Cardiac muscle cell (in vitro differentiated cells and primary cell): ENCODE data around the gene INPP1. TPM values are rescaled to one million over a fixed set of nuclear protein-coding genes. Genes with fewer than 3 reads are reported as not detected.

Experiments used
- DNase-seq, 2 donors: peaks; one replicate each; pipeline versions ENCODE4 v3.0.0 to v3.0.0-alpha.2; 2010 to 2017; ENCODE audit warnings: low read depth in 1 of 2, low spot score in 1 of 2
- H3K27ac ChIP-seq: fragments of 200-600 bp; sonication (generic); 2 replicates; pipeline ENCODE4 v1.5.1; 2016
- H3K27me3 ChIP-seq: fragments of 200-600 bp; sonication (generic); 2 replicates; pipeline ENCODE4 v1.6.0; 2016; ENCODE audit warnings: control low read depth
- H3K36me3 ChIP-seq: fragments of 200-600 bp; sonication (generic); 2 replicates; pipeline ENCODE4 v1.5.1; 2016; ENCODE audit warnings: control low read depth
- H3K4me1 ChIP-seq: fragments of 200-600 bp; sonication (generic); 2 replicates; pipeline ENCODE4 v1.8.1; 2017; ENCODE audit warnings: low read depth, mild to moderate bottlenecking, mixed run types
- H3K4me3 ChIP-seq: fragments of 200-600 bp; sonication (generic); 2 replicates; pipeline ENCODE4 v1.5.1; 2016; ENCODE audit warnings: mild to moderate bottlenecking
- H3K9me3 ChIP-seq: fragments of 200-600 bp; sonication (generic); 2 replicates; pipeline ENCODE4 v1.5.1; 2017; ENCODE audit warnings: low read depth, mild to moderate bottlenecking, control low read depth
- CTCF ChIP-seq: IDR thresholded peaks from 2 replicates; pipeline ENCODE4 v1.5.1; 2012; ENCODE audit warnings: low read depth, mild to moderate bottlenecking, low read length
- polyA plus RNA-seq: library from polyadenylated mRNA; unstranded; fragments of >200 nt; fragmentation: Nextera tagmentation; extraction: Ambion mirVana; gene quantifications from 2 replicates; pipeline ENCODE4 v1.2.1, GENCODE V29; 2016
- total RNA-seq: library from RNA; depleted of rRNA; stranded (reverse); fragments of >200 nt; gene quantifications from 2 replicates; pipeline ENCODE4 v1.2.3, GENCODE V29; 2016

Gene INPP1
- total and polyA plus RNA-seq, 2 experiments from 2014 or later: 2.9 to 3.3 TPM

GRCh38 chr2:190318931-190319554, 24.3 kb upstream of the INPP1 start:
- no peak for TF ChIP-seq CTCF
- peak in 1 of 2 donors; percentile 27 for DNase-seq
- Histone ChIP-seq H3K27me3 (no peaks in the 10 kb centered on the region), H3K27ac (peak overlapping the region; percentile 70), H3K36me3 (no peaks in the 10 kb centered on the region), H3K4me3 (peak overlapping the region; percentile 61), H3K4me1 (peaks cover 4% of the 10 kb centered on the region), H3K9me3 (no peaks in the 10 kb centered on the region)

GRCh38 chr2:190319555-190320498, 23.6 kb upstream of the INPP1 start, which contains the start of gene HIBCH:
Gene HIBCH, minus strand, starts transcription at chr2:190319826. Its CDS starts 76 bp downstream, at chr2:190319750.
- Histone ChIP-seq H3K9me3 (no peaks in the 10 kb centered on the region), H3K27ac (peak within 1 kb of the TSS; percentile 70), H3K4me1 (peaks cover 4% of the 10 kb centered on the region), H3K27me3 (no peaks in the 10 kb centered on the region), H3K36me3 (no peaks in the 10 kb centered on the region), H3K4me3 (peak within 1 kb of the TSS; percentile 61)
- peak; percentile 89 for TF ChIP-seq CTCF
- peak; percentile 98 to 99 for DNase-seq

GRCh38 chr2:190320696-190321095, 22.7 kb upstream of the INPP1 start:
- no peaks in the 10 kb centered on the region for H3K9me3 ChIP-seq
- TF ChIP-seq CTCF: no peak
- peaks cover 4% of the 10 kb centered on the region for H3K4me1 ChIP-seq
- no peak for DNase-seq
- H3K27me3 ChIP-seq: no peaks in the 10 kb centered on the region
- no peak overlapping the region for H3K27ac ChIP-seq
- H3K4me3 ChIP-seq: no peak overlapping the region
- H3K36me3 ChIP-seq: no peaks in the 10 kb centered on the region

- Histone ChIP-seq H3K36me3 (no peaks in the 10 kb centered on the region), H3K4me3 (no peak overlapping the region), H3K27ac (no peak overlapping the region), H3K4me1 (peaks cover 3% of the 10 kb centered on the region), H3K9me3 (no peaks in the 10 kb centered on the region), H3K27me3 (no peaks in the 10 kb centered on the region)
- no peak for TF ChIP-seq CTCF
- DNase-seq: no peak
These were observed 20.0 kb upstream of the INPP1 start for GRCh38 chr2:190323406-190323805.

DNA sequence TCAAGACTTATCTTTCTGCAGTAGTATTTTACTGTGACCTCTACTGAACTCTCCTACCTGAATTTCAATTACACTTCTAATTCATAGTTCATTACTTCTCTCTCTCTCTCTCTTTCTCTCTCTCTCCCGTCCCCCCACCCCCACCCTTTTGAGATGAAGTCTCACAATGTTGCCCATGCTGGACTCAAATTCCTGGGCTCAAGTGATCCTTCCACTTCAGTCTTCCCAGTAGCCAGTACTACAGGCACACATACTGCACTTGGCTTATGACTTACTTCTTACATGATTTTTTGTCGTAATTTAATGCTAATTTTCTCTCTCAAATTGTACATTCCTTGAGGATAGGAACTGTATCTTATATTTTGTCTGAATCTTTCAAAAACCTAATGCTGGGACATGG, 17.8 kb upstream of the INPP1 start:
- no peaks in the 10 kb centered on the region for H3K9me3 ChIP-seq
- no peaks in the 10 kb centered on the region for H3K4me1 ChIP-seq
- H3K4me3 ChIP-seq: no peak overlapping the region
- H3K36me3 ChIP-seq: no peaks in the 10 kb centered on the region
- TF ChIP-seq CTCF: no peak
- DNase-seq: no peak
- H3K27ac ChIP-seq: no peak overlapping the region
- H3K27me3 ChIP-seq: peaks cover 5% of the 10 kb centered on the region
